Colonic mucosa (tissue), 4 donors: ENCODE results near the gene C1QTNF5. TPM values are rescaled to one million over a fixed set of nuclear protein-coding genes. Genes with fewer than 3 reads are reported as not detected.

Source experiments
- DNase-seq: peaks from one replicate; pipeline ENCODE4 v3.0.0-alpha.2; 2020
- H3K27ac ChIP-seq: fragments of 200-600 bp; one replicate; pipeline ENCODE4 v1.8.0; 2021
- H3K27me3 ChIP-seq: fragments of 200-600 bp; one replicate; pipeline ENCODE4 v1.8.0; 2021
- H3K36me3 ChIP-seq: fragments of 200-600 bp; one replicate; pipeline ENCODE4 v1.8.0; 2021
- H3K4me1 ChIP-seq: fragments of 200-600 bp; one replicate; pipeline ENCODE4 v1.8.0; 2021; ENCODE audit warnings: mild to moderate bottlenecking
- H3K4me3 ChIP-seq: fragments of 200-600 bp; one replicate; pipeline ENCODE4 v1.8.0; 2021
- H3K9ac ChIP-seq, 2 donors: one replicate each; pipeline ENCODE4 v1.7.0; 2013; ENCODE audit warnings: control low read depth in 2 of 2, low read depth in 2 of 2, low read length in 2 of 2
- H3K9me3 ChIP-seq: fragments of 200-600 bp; one replicate; pipeline ENCODE4 v1.8.0; 2021
- intact Hi-C: fragments of 100-400 bp; cut with DNase I; formaldehyde crosslinking; loops from one replicate; pipeline ENCODE4 v1.14.1; 2022
- total RNA-seq, 2 donors: library from RNA; stranded (reverse); fragmentation: NEBNext Ultra II Directional in 1 of 2; extraction: Animal tissue kit (Norgen Biotek cat#: 25700) in 1 of 2; gene quantifications; one replicate each; pipeline ENCODE4 v1.2.1, GENCODE V29; 2021
- TF ChIP-seq, protein P1 (sequence below): fragments of 200-600 bp; IDR thresholded peaks from one replicate; pipeline ENCODE4 v1.8.0; 2022; ENCODE audit warnings: antibody characterized with exemption, mild to moderate bottlenecking
- donor health status: healthy.
- donor health status: DM: no; HTN: no; CAD: no.
- donor health status: DM: no; HTN: no; CAD: no.

The C1QTNF5 gene
- total RNA-seq, 2 donors from 2014 or later, result 5.3 to 8.7 TPM

DNA sequence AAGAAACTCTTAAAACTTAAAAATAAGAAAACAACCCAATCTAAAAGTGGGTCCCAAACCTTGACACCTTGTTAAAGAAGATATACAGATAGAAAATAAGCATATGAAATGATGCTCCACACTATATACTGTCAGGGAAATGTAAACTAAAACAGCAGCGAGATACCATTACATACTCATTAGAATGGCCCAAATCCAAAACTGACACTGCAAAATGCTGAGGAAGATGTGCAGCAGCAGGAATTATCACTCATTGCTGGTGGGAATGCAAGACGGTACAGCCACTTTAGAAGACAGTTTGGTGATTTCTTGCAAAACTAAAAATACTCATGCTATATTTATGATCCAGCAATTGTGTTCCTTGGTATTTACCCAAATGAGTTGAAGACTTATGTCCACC is 11.4 kb downstream of the C1QTNF5 start:
- no peaks in the 10 kb centered on the region for H3K9me3 ChIP-seq
- H3K4me3 ChIP-seq, result no peak overlapping the region
- DNase-seq, result no peak
- H3K27ac ChIP-seq, result no peak overlapping the region
- H3K27me3 ChIP-seq, result no peaks in the 10 kb centered on the region
- no peaks in the 10 kb centered on the region for H3K4me1 ChIP-seq
- intact Hi-C loops, result no loop called here
- no peak overlapping the region for H3K9ac ChIP-seq
- TF ChIP-seq, protein P1, sequence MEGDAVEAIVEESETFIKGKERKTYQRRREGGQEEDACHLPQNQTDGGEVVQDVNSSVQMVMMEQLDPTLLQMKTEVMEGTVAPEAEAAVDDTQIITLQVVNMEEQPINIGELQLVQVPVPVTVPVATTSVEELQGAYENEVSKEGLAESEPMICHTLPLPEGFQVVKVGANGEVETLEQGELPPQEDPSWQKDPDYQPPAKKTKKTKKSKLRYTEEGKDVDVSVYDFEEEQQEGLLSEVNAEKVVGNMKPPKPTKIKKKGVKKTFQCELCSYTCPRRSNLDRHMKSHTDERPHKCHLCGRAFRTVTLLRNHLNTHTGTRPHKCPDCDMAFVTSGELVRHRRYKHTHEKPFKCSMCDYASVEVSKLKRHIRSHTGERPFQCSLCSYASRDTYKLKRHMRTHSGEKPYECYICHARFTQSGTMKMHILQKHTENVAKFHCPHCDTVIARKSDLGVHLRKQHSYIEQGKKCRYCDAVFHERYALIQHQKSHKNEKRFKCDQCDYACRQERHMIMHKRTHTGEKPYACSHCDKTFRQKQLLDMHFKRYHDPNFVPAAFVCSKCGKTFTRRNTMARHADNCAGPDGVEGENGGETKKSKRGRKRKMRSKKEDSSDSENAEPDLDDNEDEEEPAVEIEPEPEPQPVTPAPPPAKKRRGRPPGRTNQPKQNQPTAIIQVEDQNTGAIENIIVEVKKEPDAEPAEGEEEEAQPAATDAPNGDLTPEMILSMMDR, result no peak
- H3K36me3 ChIP-seq, result no peaks in the 10 kb centered on the region

DNA sequence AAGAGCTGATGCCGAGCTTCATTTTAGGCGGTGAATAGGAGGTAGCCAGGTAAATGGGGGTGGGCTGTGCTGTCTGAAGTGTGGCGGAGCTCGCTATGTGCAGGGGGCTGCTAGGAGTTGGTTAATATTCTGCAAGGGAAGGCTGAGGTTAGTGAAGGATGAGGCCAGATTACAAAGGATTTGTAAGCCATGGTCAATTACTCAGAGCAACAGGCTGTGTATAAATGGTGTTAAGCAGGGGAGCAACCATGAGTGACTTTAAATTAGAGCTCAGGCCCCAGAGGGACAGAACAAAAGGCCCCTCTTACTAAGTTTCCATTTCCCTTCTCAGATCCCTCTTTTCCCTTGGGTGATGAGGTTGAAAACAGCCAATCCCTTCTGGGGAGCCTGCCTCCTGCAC is 16.5 kb downstream of the C1QTNF5 start:
- peaks cover 8% of the 10 kb centered on the region for H3K4me1 ChIP-seq
- H3K4me3 ChIP-seq, result no peak overlapping the region
- TF ChIP-seq, protein P1, result no peak
- no peak overlapping the region for H3K27ac ChIP-seq
- no peaks in the 10 kb centered on the region for H3K9me3 ChIP-seq
- DNase-seq, result no peak
- H3K36me3 ChIP-seq, result no peaks in the 10 kb centered on the region
- intact Hi-C loops, result no loop called here
- H3K27me3 ChIP-seq, result peaks cover 6% of the 10 kb centered on the region
- H3K9ac ChIP-seq, result no peak overlapping the region

DNA sequence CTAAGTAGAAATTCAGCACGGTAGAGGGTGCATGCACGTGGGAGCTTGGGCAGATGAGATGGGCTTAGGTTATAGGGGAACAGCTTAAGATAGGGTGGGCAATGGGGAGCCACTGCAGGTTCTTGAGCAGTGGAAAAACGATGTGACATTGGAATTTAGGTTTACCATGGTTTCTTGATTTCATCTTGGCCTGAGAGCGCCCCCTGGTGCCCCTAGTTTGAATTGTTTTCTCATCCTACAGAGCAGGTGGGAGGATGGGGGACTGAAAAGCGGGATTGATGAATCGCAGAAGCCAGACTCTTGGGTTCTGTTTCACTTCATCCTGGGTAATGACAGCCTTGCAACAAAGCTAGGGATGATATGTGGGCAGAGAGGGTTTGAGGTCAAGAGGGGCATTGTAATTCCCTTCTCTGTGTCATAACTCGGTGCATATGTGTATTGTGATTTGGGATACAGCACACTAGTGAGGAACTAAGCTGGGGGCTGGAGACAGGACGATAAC is 17.1 kb downstream of the C1QTNF5 start:
- intact Hi-C loops, result no loop called here
- TF ChIP-seq, protein P1, result peak; percentile 75
- Histone ChIP-seq H3K36me3 (no peaks in the 10 kb centered on the region), H3K9ac (no peak overlapping the region), H3K27ac (no peak overlapping the region), H3K27me3 (peaks cover 6% of the 10 kb centered on the region), H3K9me3 (no peaks in the 10 kb centered on the region), H3K4me3 (no peak overlapping the region), H3K4me1 (peaks cover 8% of the 10 kb centered on the region)
- DNase-seq, result peak; percentile 84

DNA sequence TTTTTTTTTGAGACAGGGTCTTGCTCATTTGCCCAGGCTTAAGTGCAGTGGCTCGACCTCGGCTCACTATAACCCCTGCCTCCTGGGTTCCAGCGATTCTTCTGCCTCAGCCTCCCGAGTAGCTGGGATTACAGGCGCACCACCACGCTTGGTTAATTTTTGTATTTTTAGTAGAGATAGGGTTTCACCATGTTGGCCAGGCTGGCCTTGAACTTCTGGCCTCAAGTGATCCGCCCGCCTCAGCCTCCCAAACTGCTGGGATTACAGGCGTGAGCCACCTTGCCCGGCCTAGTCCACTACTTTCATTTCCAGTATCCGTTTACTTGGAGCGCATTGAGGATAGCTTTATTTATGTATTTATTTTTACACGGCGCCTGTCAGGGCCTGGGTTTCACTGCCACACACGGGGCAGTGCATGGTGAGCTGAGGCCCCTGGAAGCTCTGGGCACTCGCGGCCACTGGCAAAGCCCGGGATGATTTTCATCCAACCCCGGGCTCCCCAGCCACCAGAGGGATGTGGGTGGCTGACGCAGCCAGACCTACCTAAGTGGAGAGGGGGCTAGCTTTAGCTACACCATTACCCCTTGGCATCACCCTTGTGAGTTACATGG is 17.7 kb downstream of the C1QTNF5 start:
- TF ChIP-seq, protein P1, result no peak
- Histone ChIP-seq H3K9ac (no peak overlapping the region), H3K4me3 (no peak overlapping the region), H3K4me1 (peaks cover 8% of the 10 kb centered on the region), H3K36me3 (no peaks in the 10 kb centered on the region), H3K9me3 (no peaks in the 10 kb centered on the region), H3K27ac (no peak overlapping the region), H3K27me3 (peaks cover 6% of the 10 kb centered on the region)
- no peak for DNase-seq
- intact Hi-C loops, result no loop called here

DNA sequence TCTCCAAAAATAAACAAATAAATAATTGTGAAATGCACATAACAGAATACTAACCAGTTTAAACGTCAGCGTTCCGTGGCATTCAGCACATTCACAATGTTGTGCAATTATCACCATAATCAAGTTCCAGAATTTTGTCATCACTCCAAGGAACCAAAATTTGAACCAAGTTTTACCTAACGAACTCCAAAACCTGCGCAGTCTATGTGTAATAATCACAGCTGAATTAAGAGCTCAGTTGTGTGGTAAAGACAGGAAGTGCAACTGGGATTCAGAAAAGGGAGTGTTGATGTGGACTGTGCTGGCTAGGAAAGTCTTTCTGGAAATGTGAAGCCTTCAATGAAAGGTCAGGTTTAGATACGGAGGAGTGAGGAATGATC is 18.3 kb downstream of the C1QTNF5 start:
- DNase-seq, result no peak
- peak overlapping the region; percentile 62 for H3K27ac ChIP-seq
- H3K4me1 ChIP-seq, result peaks cover 8% of the 10 kb centered on the region
- TF ChIP-seq, protein P1, result no peak
- H3K9ac ChIP-seq, result no peak overlapping the region
- no peaks in the 10 kb centered on the region for H3K9me3 ChIP-seq
- intact Hi-C loops, result no loop called here
- no peaks in the 10 kb centered on the region for H3K36me3 ChIP-seq
- no peak overlapping the region for H3K4me3 ChIP-seq
- peaks cover 6% of the 10 kb centered on the region for H3K27me3 ChIP-seq
